Astrocyte (in vitro differentiated cells and primary cell): ENCODE results near the gene LYL1. TPM values are rescaled to one million over a fixed set of nuclear protein-coding genes. Genes with fewer than 3 reads are reported as not detected.

Source experiments
- DNase-seq: peaks from one replicate; pipeline ENCODE4 v3.0.0-alpha.2; 2010; ENCODE audit warnings: low read depth
- FAIRE-seq: peaks from 2 replicates; lab custom pipeline; 2011; peaks lifted over from hg19 to GRCh38; lab: Jason Lieb, UNC
- H2AFZ ChIP-seq: 2 replicates; pipeline ENCODE4 v1.6.0; 2012; ENCODE audit warnings: low read depth, low read length, inconsistent platforms
- H3K27ac ChIP-seq: 2 replicates; pipeline ENCODE4 v1.5.1; 2011; ENCODE audit warnings: low read depth, low read length, inconsistent platforms
- H3K27me3 ChIP-seq: 2 replicates; pipeline ENCODE4 v1.6.0; 2011; ENCODE audit warnings: low read length, inconsistent platforms; ENCODE audit not compliant: insufficient read depth
- H3K36me3 ChIP-seq: 2 replicates; pipeline ENCODE4 v1.5.1; 2011; ENCODE audit warnings: low read length, inconsistent platforms; ENCODE audit not compliant: insufficient read depth
- H3K4me1 ChIP-seq: 2 replicates; pipeline ENCODE4 v1.5.1; 2011; ENCODE audit warnings: low read length, inconsistent platforms; ENCODE audit not compliant: insufficient read depth
- H3K4me2 ChIP-seq: 2 replicates; pipeline ENCODE4 v1.6.0; 2012; ENCODE audit warnings: low read length, inconsistent platforms
- H3K4me3 ChIP-seq: 2 replicates; pipeline ENCODE4 v1.5.1; 2011; ENCODE audit warnings: low read depth, mild to moderate bottlenecking, low read length, inconsistent platforms; ENCODE audit not compliant: insufficient read depth
- H3K79me2 ChIP-seq: 2 replicates; pipeline ENCODE4 v1.6.0; 2012; ENCODE audit warnings: mild to moderate bottlenecking, low read length, inconsistent platforms; ENCODE audit not compliant: insufficient read depth
- H3K9ac ChIP-seq: 2 replicates; pipeline ENCODE4 v1.6.0; 2012; ENCODE audit warnings: mild to moderate bottlenecking, low read length, inconsistent platforms
- H3K9me3 ChIP-seq: 2 replicates; pipeline ENCODE4 v1.5.1; 2012; ENCODE audit warnings: low read depth, mild to moderate bottlenecking, low read length, inconsistent platforms; ENCODE audit not compliant: insufficient read depth
- H4K20me1 ChIP-seq: 2 replicates; pipeline ENCODE4 v1.6.0; 2012; ENCODE audit warnings: low read length, inconsistent platforms; ENCODE audit not compliant: insufficient read depth
- H3K27ac Mint-ChIP-seq: one replicate; pipeline ENCODE4 v1.8.0; 2021; ENCODE audit warnings: mild to moderate bottlenecking, mixed read lengths; ENCODE audit not compliant: unreplicated experiment
- H3K27me3 Mint-ChIP-seq: one replicate; pipeline ENCODE4 v1.8.0; 2021; ENCODE audit warnings: low read depth, mixed read lengths; ENCODE audit not compliant: unreplicated experiment
- H3K36me3 Mint-ChIP-seq: one replicate; pipeline ENCODE4 v1.8.0; 2021; ENCODE audit warnings: low read depth, mixed read lengths; ENCODE audit not compliant: unreplicated experiment
- H3K4me1 Mint-ChIP-seq: one replicate; pipeline ENCODE4 v1.8.0; 2021; ENCODE audit warnings: low read depth, mixed read lengths; ENCODE audit not compliant: unreplicated experiment
- H3K4me3 Mint-ChIP-seq: one replicate; pipeline ENCODE4 v1.8.0; 2021; ENCODE audit warnings: mild to moderate bottlenecking, moderate library complexity, mixed read lengths; ENCODE audit not compliant: unreplicated experiment
- H3K9me3 Mint-ChIP-seq: one replicate; pipeline ENCODE4 v1.8.0; 2021; ENCODE audit warnings: mild to moderate bottlenecking, mixed read lengths; ENCODE audit not compliant: unreplicated experiment
- EZH2 ChIP-seq: IDR thresholded peaks from 2 replicates; pipeline ENCODE4 v1.6.1; 2012; ENCODE audit warnings: mild to moderate bottlenecking, low read length, inconsistent platforms; ENCODE audit not compliant: insufficient read depth
- total RNA-seq: library from RNA; stranded (reverse); gene quantifications from 2 replicates; pipeline ENCODE4 v1.2.1, GENCODE V29; 2021
- TF ChIP-seq, protein P1 (sequence below): IDR thresholded peaks from 2 replicates; pipeline ENCODE4 v1.5.1; 2011; ENCODE audit warnings: low read depth, mild to moderate bottlenecking, inconsistent platforms, low read length, moderate library complexity; ENCODE audit not compliant: insufficient read depth

The LYL1 gene
- total RNA-seq, 1 donor from 2014 or later = 0.27 TPM

DNA sequence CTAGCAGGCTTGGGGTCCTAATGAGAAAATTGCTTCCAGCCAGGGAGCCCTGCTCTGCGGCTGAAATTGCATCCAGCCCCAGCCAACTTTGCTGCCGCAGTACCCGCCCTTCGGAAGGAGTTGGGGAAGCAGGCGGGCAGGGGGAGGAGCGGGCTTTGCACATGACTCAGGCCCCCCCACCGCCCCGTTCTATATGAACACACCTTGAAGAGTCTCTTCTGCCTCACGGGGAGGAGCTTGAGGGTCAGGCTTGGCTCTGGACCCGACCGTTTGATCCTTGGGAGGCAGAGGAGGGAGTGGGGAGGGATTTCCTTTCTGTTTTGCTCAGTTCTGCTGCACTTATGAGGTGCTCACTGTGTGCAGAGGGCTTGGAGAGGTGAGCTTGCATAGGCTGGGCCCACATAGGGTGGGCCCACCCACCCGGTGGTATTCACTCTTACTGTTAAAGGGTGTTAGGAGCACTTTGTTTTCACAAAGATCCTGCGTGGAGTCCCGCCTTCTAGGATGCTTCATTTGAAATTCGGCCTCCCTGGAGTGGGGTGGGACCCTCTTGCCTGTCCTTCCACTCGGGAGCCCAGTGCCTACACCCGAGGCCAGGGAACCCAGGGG is 46.5 kb downstream of the LYL1 start:
- peak; percentile 81 for DNase-seq
- H3K9ac ChIP-seq = peak overlapping the region; percentile 86
- H3K4me3 Mint-ChIP-seq = peak overlapping the region; percentile 45
- no peaks in the 10 kb centered on the region for H3K9me3 Mint-ChIP-seq
- H3K36me3 Mint-ChIP-seq = no peaks in the 10 kb centered on the region
- peaks cover 18% of the 10 kb centered on the region for H3K27me3 Mint-ChIP-seq
- H3K9me3 ChIP-seq = no peaks in the 10 kb centered on the region
- H3K27ac ChIP-seq = peak overlapping the region; percentile 98
- TF ChIP-seq EZH2 = no peak
- TF ChIP-seq, protein P1, sequence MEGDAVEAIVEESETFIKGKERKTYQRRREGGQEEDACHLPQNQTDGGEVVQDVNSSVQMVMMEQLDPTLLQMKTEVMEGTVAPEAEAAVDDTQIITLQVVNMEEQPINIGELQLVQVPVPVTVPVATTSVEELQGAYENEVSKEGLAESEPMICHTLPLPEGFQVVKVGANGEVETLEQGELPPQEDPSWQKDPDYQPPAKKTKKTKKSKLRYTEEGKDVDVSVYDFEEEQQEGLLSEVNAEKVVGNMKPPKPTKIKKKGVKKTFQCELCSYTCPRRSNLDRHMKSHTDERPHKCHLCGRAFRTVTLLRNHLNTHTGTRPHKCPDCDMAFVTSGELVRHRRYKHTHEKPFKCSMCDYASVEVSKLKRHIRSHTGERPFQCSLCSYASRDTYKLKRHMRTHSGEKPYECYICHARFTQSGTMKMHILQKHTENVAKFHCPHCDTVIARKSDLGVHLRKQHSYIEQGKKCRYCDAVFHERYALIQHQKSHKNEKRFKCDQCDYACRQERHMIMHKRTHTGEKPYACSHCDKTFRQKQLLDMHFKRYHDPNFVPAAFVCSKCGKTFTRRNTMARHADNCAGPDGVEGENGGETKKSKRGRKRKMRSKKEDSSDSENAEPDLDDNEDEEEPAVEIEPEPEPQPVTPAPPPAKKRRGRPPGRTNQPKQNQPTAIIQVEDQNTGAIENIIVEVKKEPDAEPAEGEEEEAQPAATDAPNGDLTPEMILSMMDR = no peak
- H3K4me1 ChIP-seq = peaks cover 83% of the 10 kb centered on the region
- peak overlapping the region; percentile 87 for H3K4me2 ChIP-seq
- no peaks in the 10 kb centered on the region for H3K27me3 ChIP-seq
- peaks cover 9% of the 10 kb centered on the region for H4K20me1 ChIP-seq
- no peak for FAIRE-seq
- H3K79me2 ChIP-seq = peaks cover 68% of the 10 kb centered on the region
- H3K4me3 ChIP-seq = peak overlapping the region; percentile 45
- H3K36me3 ChIP-seq = no peaks in the 10 kb centered on the region
- H3K4me1 Mint-ChIP-seq = peaks cover 52% of the 10 kb centered on the region
- H2AFZ ChIP-seq = no peak overlapping the region
- peak overlapping the region; percentile 83 for H3K27ac Mint-ChIP-seq

DNA sequence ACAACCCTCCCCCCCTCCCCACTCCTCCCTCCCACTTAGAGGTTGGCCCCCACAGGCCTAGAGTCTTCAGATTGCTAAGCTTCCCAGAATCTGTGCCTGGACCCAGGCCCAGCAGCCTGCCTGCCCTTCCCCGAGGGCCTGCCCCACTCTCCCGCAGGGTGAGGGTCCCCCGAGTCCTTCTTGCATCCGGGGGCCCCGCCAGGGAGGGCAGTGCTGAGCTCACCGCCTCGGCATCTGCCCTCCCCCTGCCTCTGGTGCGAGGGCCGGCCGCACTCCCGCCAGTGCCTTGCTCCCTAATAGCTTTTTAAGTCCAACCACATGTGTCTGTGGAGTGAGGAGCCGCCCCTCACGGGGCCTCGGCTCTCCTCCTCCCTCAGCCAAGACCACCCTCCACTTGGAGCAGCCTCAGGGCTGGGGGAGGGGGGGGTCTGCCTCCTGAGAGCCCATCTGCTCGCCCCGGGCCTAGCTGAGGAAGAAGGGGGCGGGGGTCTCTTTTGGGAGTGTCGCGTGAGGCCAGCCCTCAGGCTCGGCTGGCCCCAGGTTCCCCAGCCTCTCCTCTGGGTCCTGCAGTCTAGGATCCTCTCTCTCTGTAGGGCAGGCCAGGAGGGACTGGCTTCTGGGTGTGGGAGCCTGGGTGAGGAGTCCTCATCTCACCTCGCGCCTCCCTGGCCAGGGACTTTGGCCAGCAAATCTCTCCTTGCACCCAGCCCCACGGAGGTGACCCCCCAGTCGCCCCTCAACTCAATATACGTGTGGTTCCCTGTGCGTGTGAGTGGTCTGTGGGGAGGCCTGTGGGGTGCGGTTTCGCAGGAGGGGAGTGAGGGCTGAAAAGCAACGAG is 47.2 kb downstream of the LYL1 start:
- Histone ChIP-seq H3K36me3 (no peaks in the 10 kb centered on the region), H3K27me3 (no peaks in the 10 kb centered on the region), H4K20me1 (peaks cover 16% of the 10 kb centered on the region), H3K4me1 (peaks cover 81% of the 10 kb centered on the region), H3K9me3 (no peaks in the 10 kb centered on the region), H3K79me2 (peaks cover 70% of the 10 kb centered on the region), H3K9ac (peak overlapping the region; percentile 86), H3K4me2 (peak overlapping the region; percentile 87), H3K27ac (peak overlapping the region; percentile 98), H2AFZ (no peak overlapping the region), H3K4me3 (peak overlapping the region; percentile 45)
- Mint-ChIP-seq H3K27ac (peak overlapping the region; percentile 87), H3K36me3 (no peaks in the 10 kb centered on the region), H3K4me3 (peak overlapping the region; percentile 27), H3K27me3 (peaks cover 23% of the 10 kb centered on the region), H3K4me1 (peaks cover 50% of the 10 kb centered on the region), H3K9me3 (no peaks in the 10 kb centered on the region)
- peak; percentile 92 for DNase-seq
- FAIRE-seq = no peak
- TF ChIP-seq EZH2 = no peak
- TF ChIP-seq, protein P1 = no peak
